ENCODE measurements around the gene RPTOR. TPM values are rescaled to one million over a fixed set of nuclear protein-coding genes. Genes with fewer than 3 reads are reported as not detected.

Gene RPTOR, protein sequence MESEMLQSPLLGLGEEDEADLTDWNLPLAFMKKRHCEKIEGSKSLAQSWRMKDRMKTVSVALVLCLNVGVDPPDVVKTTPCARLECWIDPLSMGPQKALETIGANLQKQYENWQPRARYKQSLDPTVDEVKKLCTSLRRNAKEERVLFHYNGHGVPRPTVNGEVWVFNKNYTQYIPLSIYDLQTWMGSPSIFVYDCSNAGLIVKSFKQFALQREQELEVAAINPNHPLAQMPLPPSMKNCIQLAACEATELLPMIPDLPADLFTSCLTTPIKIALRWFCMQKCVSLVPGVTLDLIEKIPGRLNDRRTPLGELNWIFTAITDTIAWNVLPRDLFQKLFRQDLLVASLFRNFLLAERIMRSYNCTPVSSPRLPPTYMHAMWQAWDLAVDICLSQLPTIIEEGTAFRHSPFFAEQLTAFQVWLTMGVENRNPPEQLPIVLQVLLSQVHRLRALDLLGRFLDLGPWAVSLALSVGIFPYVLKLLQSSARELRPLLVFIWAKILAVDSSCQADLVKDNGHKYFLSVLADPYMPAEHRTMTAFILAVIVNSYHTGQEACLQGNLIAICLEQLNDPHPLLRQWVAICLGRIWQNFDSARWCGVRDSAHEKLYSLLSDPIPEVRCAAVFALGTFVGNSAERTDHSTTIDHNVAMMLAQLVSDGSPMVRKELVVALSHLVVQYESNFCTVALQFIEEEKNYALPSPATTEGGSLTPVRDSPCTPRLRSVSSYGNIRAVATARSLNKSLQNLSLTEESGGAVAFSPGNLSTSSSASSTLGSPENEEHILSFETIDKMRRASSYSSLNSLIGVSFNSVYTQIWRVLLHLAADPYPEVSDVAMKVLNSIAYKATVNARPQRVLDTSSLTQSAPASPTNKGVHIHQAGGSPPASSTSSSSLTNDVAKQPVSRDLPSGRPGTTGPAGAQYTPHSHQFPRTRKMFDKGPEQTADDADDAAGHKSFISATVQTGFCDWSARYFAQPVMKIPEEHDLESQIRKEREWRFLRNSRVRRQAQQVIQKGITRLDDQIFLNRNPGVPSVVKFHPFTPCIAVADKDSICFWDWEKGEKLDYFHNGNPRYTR (N-terminal part only)
- 10 to 100 TPM; 23.6 to 37.0 (median 27.8) TPM for total RNA-seq

DNA sequence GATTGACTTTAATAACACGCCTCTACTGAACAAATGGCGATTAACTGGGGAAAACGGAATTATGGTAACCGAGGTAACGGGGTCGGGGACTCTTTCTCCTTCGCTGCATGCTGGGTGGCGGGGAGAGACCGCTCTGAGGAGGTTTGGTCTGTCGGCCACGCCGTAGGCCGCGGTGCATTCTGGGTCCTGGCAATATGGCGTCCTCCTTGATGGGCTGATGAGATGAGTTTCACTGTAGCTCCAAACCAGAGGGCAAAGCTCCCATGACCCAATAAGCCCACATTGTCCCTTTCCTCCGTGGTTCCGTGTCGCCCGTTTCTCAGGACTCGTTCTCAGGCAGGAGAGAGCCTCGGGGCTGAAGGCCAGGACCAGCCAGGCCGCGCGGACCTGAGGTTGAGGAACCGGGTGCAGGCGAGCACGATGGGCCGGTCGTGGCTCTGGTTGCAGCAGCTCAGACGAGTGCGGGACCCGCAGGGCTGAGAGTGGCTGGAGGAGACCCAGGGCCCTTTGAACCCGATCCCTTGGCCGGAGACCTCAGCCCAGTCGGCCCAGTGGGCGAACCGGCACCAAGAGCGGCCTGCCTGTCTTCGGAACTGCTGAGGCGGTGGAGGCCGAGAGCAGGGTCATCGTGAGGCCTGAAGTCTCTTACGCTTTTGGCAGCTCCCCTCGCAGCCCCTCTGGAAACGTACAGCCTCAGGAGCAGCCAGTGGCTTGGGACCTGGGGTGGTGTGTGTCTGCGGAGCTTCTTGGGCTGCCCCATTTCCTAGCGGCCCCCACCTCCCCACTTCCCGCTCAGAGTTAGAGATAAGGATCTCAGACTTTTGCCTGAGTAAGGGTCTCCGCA, at the start of gene RPTOR:
Gene RPTOR, plus strand, starts transcription at position 184 of the 844 bp plus-strand sequence. CDS start 792 bp downstream, outside the sequence.
- peak; percentile 81 for DNase-seq (ENCODE audit: low spot score)
- ATAC-seq (ENCODE audit: low FRiP score): peak; percentile 95
- TF ChIP-seq, protein P1, sequence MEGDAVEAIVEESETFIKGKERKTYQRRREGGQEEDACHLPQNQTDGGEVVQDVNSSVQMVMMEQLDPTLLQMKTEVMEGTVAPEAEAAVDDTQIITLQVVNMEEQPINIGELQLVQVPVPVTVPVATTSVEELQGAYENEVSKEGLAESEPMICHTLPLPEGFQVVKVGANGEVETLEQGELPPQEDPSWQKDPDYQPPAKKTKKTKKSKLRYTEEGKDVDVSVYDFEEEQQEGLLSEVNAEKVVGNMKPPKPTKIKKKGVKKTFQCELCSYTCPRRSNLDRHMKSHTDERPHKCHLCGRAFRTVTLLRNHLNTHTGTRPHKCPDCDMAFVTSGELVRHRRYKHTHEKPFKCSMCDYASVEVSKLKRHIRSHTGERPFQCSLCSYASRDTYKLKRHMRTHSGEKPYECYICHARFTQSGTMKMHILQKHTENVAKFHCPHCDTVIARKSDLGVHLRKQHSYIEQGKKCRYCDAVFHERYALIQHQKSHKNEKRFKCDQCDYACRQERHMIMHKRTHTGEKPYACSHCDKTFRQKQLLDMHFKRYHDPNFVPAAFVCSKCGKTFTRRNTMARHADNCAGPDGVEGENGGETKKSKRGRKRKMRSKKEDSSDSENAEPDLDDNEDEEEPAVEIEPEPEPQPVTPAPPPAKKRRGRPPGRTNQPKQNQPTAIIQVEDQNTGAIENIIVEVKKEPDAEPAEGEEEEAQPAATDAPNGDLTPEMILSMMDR (IDR thresholded peaks at IDR 0.05): no peak

DNA sequence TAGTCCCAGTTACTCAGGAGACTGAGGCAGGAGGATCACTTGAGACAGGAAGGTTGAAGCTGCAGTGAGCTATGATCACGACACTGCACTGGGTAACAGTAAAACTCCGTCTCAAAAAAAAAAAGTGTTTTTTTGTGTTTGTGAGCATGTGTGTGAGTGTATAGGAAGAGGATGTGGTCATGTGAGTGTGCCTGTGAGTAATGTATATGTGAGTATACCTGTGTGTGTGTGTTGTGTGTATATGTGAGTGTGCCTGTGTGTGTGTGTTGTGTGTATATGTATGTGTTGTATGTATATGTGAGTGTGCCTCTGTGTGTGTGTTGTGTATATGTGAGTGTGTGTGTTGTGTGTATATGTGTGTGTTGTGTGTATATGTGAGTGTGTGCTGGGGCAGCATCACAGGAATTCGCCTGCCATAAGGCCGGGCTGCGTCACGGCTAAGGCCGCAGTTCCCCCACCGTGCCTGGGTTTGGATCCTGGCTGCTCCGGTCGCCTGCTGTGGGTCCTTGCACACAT, 46.9 kb upstream of the RPTOR start:
- ATAC-seq (ENCODE audit: low FRiP score): no peak

DNA sequence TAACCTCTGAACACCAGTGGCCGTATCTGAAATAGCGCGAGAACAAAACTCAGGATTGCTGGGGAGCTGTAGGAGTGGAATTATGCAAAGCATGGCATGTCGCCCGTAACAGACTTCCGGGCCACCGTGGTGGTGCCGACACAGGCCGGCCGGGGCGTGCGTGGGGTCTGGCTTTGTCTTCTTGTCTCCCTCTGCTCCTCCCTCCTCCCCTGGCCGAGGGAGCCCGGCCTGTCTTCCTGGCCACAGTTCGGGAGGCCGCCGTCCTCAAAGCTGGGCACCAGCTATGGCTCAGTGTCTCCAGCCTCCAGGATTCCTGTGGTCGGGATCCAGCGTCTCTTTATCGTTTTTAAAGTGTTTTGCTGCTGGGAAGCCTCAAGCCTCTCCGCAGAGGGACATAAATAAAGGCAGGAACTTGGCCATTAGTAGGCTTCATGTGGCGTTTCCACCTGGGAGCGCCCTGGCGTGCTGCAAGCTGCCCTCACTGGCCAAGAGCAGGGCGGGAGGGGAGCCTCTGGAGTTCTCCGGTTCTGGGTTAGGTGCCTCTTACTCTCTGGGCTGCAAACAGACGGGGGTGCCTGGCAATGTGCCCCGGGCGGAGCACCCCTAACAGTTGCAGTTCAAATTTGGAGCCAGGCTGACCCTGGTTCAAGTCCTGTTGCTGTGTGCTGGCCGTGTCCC, 46.3 kb upstream of the RPTOR start:
- TF ChIP-seq, protein P1 (IDR thresholded peaks at IDR 0.05): no peak
- no peak for DNase-seq (ENCODE audit: low spot score)
- no peak for ATAC-seq (ENCODE audit: low FRiP score)

More for the DNA sequence above, 46.9 kb upstream of the RPTOR start:
- no peak for DNase-seq (ENCODE audit: low spot score)
- TF ChIP-seq, protein P1 (IDR thresholded peaks at IDR 0.05): no peak

DNA sequence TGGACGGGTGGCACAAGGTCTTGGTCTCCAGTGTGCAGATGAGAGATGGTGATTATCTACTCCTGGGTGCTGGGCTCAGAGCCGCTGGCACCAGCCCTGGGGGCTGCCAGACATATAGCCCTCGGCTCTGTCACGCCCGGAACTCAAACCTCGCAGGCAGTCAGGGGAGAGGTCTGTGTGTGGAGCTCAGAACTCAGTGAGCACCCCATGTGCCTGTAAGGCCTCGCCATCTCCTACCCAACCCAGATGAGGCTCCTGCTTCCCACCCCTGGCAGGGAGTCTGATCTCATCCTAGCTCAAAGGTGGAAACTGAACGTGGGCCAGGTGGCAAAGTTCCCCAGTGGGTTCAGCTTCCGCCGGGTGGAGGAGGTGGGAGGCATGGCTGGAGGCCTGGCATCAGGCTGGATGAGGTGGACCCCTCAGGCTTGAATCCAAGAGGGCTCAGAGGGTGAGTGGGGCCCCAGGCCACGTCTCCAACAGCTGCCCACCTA, 45.7 kb upstream of the RPTOR start:
- no peak for DNase-seq (ENCODE audit: low spot score)
- no peak for ATAC-seq (ENCODE audit: low FRiP score)

DNA sequence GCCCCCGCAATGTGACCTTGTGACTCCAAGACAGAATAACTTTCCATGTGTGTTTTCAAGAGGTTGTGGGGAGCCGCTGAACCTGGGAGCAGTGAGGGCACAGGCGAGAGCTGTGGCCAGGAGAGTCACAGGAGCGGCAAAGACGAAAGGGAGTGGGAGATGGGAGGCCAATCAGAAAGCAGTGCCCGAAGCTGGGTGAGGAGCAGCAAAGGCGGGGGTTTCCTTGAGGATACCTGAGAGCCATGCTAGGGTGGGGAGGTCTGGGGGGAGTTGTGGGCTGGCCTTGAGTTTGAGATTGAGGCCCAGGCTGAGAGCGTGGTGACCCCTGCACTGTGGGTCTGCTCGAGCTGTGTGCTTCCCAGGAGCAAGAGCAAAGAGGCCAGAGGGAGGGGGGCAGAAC, 45.1 kb upstream of the RPTOR start:
- DNase-seq (ENCODE audit: low spot score): no peak
- no peak for ATAC-seq (ENCODE audit: low FRiP score)
- TF ChIP-seq, protein P1 (IDR thresholded peaks at IDR 0.05): no peak

More for the DNA sequence above, 45.7 kb upstream of the RPTOR start:
- TF ChIP-seq, protein P1 (IDR thresholded peaks at IDR 0.05): no peak
